PC-3 (cell line): ENCODE measurements around the gene TRIM65. TPM values are rescaled to one million over a fixed set of nuclear protein-coding genes. Genes with fewer than 3 reads are reported as not detected.

Source experiments
- ATAC-seq: fragments of 200-7000 bp; cut with Tn5 transposase; 2 replicates; pipeline ENCODE4 v1.9.1; 2020; ENCODE audit warnings: mild to moderate bottlenecking, moderate library complexity
- BruUV-seq: library from RNA; stranded (reverse); fragments of 400-500 nt; replicated peaks from 2 replicates; lab custom pipeline; 2021; lab: Mats Ljungman, UMichigan
- CTCF ChIA-PET: fragments of 300-600 bp; sonication (Branson Sonifier 250); formaldehyde crosslinking; loops from one replicate; lab custom pipeline; 2022; ENCODE audit warnings: antibody characterized with exemption; lab: Charles Lee
- POLR2A ChIA-PET: fragments of 300-600 bp; sonication (Branson Sonifier 250); formaldehyde crosslinking; loops from one replicate; lab custom pipeline; 2022; ENCODE audit warnings: antibody characterized with exemption; ENCODE audit not compliant: unreplicated experiment; lab: Charles Lee
- DNase-seq: peaks from one replicate; pipeline ENCODE4 v3.0.0-alpha.2; 2015
- H2AFZ ChIP-seq: fragments of 300-600 bp; sonication (generic); 2 replicates; pipeline ENCODE4 v1.6.0; 2016; ENCODE audit warnings: antibody characterized with exemption, low read length
- H3F3A ChIP-seq: fragments of 300-600 bp; sonication (generic); one replicate; pipeline ENCODE4 v1.6.0; 2017; ENCODE audit warnings: antibody characterized with exemption, low read length, control low read depth, mild to moderate bottlenecking; ENCODE audit not compliant: unreplicated experiment
- H3K27ac ChIP-seq: fragments of 300-600 bp; sonication (generic); 2 replicates; pipeline ENCODE4 v1.5.1; 2016; ENCODE audit warnings: mild to moderate bottlenecking, low read length
- H3K27me3 ChIP-seq: fragments of 300-600 bp; sonication (generic); 2 replicates; pipeline ENCODE4 v1.6.1; 2016; ENCODE audit warnings: low read length, mixed read lengths
- H3K36me3 ChIP-seq: fragments of 300-600 bp; sonication (generic); 2 replicates; pipeline ENCODE4 v1.6.1; 2016; ENCODE audit warnings: low read depth, mixed run types, low read length, mixed read lengths
- H3K4me1 ChIP-seq: fragments of 300-600 bp; sonication (generic); 2 replicates; pipeline ENCODE4 v1.5.1; 2016; ENCODE audit warnings: low read length; ENCODE audit not compliant: insufficient read depth
- H3K4me2 ChIP-seq: fragments of 300-600 bp; sonication (generic); 2 replicates; pipeline ENCODE4 v1.6.0; 2016; ENCODE audit warnings: low read length
- H3K4me3 ChIP-seq: fragments of 300-600 bp; sonication (generic); 2 replicates; pipeline ENCODE4 v1.5.1; 2016; ENCODE audit warnings: mild to moderate bottlenecking, low read length, mixed read lengths
- H3K79me2 ChIP-seq: fragments of 300-600 bp; sonication (generic); 2 replicates; pipeline ENCODE4 v1.6.1; 2017; ENCODE audit warnings: low read length, mixed read lengths
- H3K9ac ChIP-seq: fragments of 300-600 bp; sonication (generic); 2 replicates; pipeline ENCODE4 v1.6.0; 2016; ENCODE audit warnings: mild to moderate bottlenecking, low read length
- H3K9me2 ChIP-seq: fragments of 300-600 bp; sonication (generic); replicated peaks from 2 replicates; pipeline ENCODE4 v1.6.1; 2016; ENCODE audit warnings: mixed run types, low read length, mixed read lengths
- H3K9me3 ChIP-seq: fragments of 300-600 bp; sonication (generic); 2 replicates; pipeline ENCODE4 v1.6.1; 2016; ENCODE audit warnings: low read length, mixed read lengths
- H4K20me1 ChIP-seq: fragments of 300-600 bp; sonication (generic); 2 replicates; pipeline ENCODE4 v1.6.1; 2016; ENCODE audit warnings: low read length, mixed read lengths
- CTCF ChIP-seq: fragments of 300-600 bp; sonication (generic); conservative IDR thresholded peaks from 2 replicates; pipeline ENCODE4 v1.5.1; 2017; ENCODE audit warnings: antibody characterized with exemption, low read depth, mild to moderate bottlenecking, low read length
- EZH2 ChIP-seq: fragments of 300-600 bp; sonication (generic); IDR thresholded peaks from one replicate; pipeline ENCODE4 v1.6.1; 2017; ENCODE audit warnings: antibody characterized with exemption, mild to moderate bottlenecking, low read length; ENCODE audit not compliant: unreplicated experiment
- EZH2phosphoT487 ChIP-seq: fragments of 300-600 bp; sonication (generic); IDR thresholded peaks from 2 replicates; pipeline ENCODE4 v1.6.1; 2018; ENCODE audit warnings: mild to moderate bottlenecking, antibody characterized with exemption, low read length, borderline replicate concordance
- intact Hi-C: fragments of 100-400 bp; cut with micrococcal nuclease; formaldehyde crosslinking; loops from 2 replicates; pipeline ENCODE4 v1.9.0; 2023
- total RNA-seq: library from RNA; depleted of rRNA; stranded (reverse); fragments of >200 nt; gene quantifications from 2 replicates; pipeline ENCODE4 v1.2.3, GENCODE V29; 2014

Gene TRIM65
- total RNA-seq, 1 experiment from 2014 or later, result 32.3 TPM

DNA sequence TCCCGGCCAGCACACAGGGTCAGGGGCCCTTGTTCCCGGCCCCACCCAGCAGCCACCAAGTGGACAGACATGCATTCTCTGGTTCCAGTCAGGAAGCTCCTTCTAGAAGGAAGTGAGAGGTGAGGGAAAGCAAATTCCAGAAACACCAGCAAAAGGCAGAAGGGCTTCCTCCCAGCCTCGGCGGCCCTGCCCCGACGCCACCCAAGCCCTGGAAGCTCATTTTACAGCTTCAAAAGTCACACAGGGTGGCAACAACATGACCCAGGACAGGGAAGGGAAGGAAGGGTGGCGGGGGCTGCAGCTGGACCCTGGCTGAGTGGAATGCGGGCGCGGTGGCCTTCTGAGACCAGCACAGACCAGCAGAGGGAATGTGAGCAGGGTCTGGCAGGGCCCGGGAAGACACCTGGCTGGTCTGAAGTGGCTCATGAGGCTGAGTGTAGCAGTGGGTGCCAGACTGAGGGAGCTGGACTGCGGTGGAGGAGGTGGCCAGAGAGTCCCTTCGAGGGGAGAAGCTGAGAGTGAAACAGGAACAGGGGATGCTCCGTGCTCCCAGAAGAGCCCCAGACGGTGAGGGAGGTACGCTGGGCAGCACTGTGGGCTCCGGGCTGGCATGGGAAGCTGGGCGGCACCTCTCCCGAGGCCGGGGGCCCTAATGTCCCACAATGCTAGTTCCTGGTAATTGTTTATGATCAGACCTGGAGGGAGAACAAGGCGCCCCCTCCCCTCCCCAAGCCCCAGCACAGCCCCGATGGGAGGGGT, 50.6 kb downstream of the TRIM65 start:
- BruUV-seq, result TSS peak; percentile 55
- TF ChIP-seq CTCF, result no peak
- TF ChIP-seq EZH2, result no peak
- no peak for TF ChIP-seq EZH2phosphoT487
- peak overlapping the region; percentile 86 for H3K9ac ChIP-seq
- H3K4me3 ChIP-seq, result no peak overlapping the region
- no peaks in the 10 kb centered on the region for H3K9me3 ChIP-seq
- peaks cover 39% of the 10 kb centered on the region for H3K4me1 ChIP-seq
- peaks cover 28% of the 10 kb centered on the region; the same call in 1 of the 2 replicates for H3K36me3 ChIP-seq
- ChIA-PET POLR2A (interaction anchor here (0.6 to 1.9 kb wide), 3 partner anchors 9 to 181 kb away, joined by 3 to 18 read pairs (median 10); partner anchors contain the start of genes EVPL and WBP2), CTCF (interaction anchor here (0.6 to 2.3 kb wide), 16 partner anchors 9 to 73 kb away, joined by 3 to 30 read pairs (median 4); partner anchors contain the start of genes TRIM65 and WBP2)
- no peaks in the 10 kb centered on the region for H4K20me1 ChIP-seq
- H2AFZ ChIP-seq, result no peak overlapping the region
- intact Hi-C loops, result loop anchor here (1.0 to 5.0 kb wide), 2 partner anchors 9 to 74 kb away; partner anchors contain the start of gene WBP2
- H3K4me2 ChIP-seq, result peak overlapping the region; percentile 82
- no peaks in the 10 kb centered on the region for H3K9me2 ChIP-seq
- H3F3A ChIP-seq, result peaks cover 5% of the 10 kb centered on the region
- H3K27ac ChIP-seq, result peak overlapping the region; percentile 96
- H3K79me2 ChIP-seq, result peaks cover 7% of the 10 kb centered on the region; the same call in 1 of the 2 replicates
- ATAC-seq (peak; percentile 12), DNase-seq (peak; percentile 52)
- no peaks in the 10 kb centered on the region for H3K27me3 ChIP-seq

DNA sequence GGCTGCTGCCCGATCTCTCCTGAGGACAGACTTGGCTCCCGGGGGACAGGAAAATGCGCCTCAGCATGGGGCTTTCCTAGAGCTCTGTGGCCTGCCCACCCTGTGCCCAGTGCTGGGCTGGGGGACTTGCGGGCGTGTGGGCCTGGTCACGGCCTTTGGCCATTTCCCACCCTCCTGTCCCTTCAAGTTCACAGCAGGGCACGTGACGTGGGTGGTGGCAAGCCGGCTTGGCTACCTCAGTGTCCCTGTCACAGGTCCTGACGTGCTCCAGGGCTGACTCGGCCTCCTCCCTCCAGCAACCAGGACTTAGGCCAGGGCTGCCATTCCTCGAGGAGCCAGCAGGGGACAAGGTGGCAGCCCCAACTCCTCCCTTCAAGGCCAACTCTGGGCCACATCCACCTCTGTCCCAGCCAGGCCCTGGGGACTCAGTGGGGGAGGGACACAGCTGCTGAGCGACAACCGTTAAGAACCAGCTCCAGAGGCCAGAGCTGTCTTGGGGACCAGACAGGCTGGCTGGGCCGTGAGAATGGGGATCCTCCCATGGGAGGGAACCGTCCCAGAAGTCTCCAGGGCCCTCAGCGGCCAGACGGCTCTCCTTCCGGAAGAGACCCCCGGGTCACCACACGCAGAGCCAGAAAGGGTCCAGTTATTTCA, 51.6 kb downstream of the TRIM65 start:
- no peaks in the 10 kb centered on the region for H3K27me3 ChIP-seq
- ChIA-PET CTCF (interaction anchor here (0.5 to 2.3 kb wide), 15 partner anchors 9 to 250 kb away, joined by 3 to 30 read pairs (median 3); partner anchors contain the start of genes TRIM65 and WBP2), POLR2A (interaction anchor here (0.7 to 1.9 kb wide), 3 partner anchors 10 to 65 kb away, joined by 4 to 18 read pairs (median 10); partner anchors contain the start of gene WBP2)
- BruUV-seq, result TSS peak; percentile 79
- peaks cover 7% of the 10 kb centered on the region; the same call in 1 of the 2 replicates for H3K79me2 ChIP-seq
- no peaks in the 10 kb centered on the region for H4K20me1 ChIP-seq
- H3K9ac ChIP-seq, result peak overlapping the region; percentile 86
- peak overlapping the region; percentile 82 for H3K4me2 ChIP-seq
- peaks cover 39% of the 10 kb centered on the region for H3K4me1 ChIP-seq
- peak; percentile 77 for ATAC-seq
- no peaks in the 10 kb centered on the region for H3K9me3 ChIP-seq
- peaks cover 5% of the 10 kb centered on the region for H3F3A ChIP-seq
- H3K9me2 ChIP-seq, result no peaks in the 10 kb centered on the region
- DNase-seq, result peak; percentile 96
- peak overlapping the region; percentile 48 for H2AFZ ChIP-seq
- TF ChIP-seq CTCF (peak; percentile 89), EZH2phosphoT487 (no peak), EZH2 (no peak)
- H3K27ac ChIP-seq, result peak overlapping the region; percentile 96
- H3K36me3 ChIP-seq, result peaks cover 21% of the 10 kb centered on the region; the same call in 1 of the 2 replicates
- intact Hi-C loops, result loop anchor here (1.0 to 5.0 kb wide), 2 partner anchors 10 to 73 kb away; partner anchors contain the start of gene WBP2
- peak overlapping the region; percentile 49 for H3K4me3 ChIP-seq
